B cell (primary cell): ENCODE data around the gene TARP.

Experiments
- ATAC-seq: fragments of 200-7000 bp; cut with Tn5 transposase; one replicate; pipeline ENCODE4 v1.10.0; 2021; ENCODE audit warnings: low read depth, mild to moderate bottlenecking, moderate number of reproducible peaks, moderate library complexity
- CTCF ChIA-PET: fragments of 350-600 bp; sonication (Branson Sonifier 250); formaldehyde crosslinking; loops from one replicate; lab custom pipeline; 2021; ENCODE audit warnings: antibody characterized with exemption, inconsistent platforms; lab: Charles Lee
- POLR2A ChIA-PET: fragments of 350-600 bp; sonication (Branson Sonifier 250); formaldehyde crosslinking; loops from one replicate; lab custom pipeline; 2021; ENCODE audit warnings: antibody characterized with exemption; lab: Charles Lee
- DNase-seq: peaks from one replicate; pipeline ENCODE4 v3.0.0; 2013
- H2AFZ ChIP-seq: 2 replicates; pipeline ENCODE4 v1.6.1; 2012; ENCODE audit warnings: mild to moderate bottlenecking, low read depth, low read length; ENCODE audit not compliant: insufficient read depth, poor library complexity, severe bottlenecking
- H3K27ac ChIP-seq, 2 donors: 1 replicate in 1 of 2; 2 replicates in 1 of 2; pipeline ENCODE4 v1.5.1; 2012 to 2013; ENCODE audit warnings: low read length in 2 of 2, mild to moderate bottlenecking in 2 of 2, moderate library complexity in 1 of 2
- H3K27me3 ChIP-seq, 4 experiments: fragments of 200-600 bp in 1 of 4; sonication (generic) in 1 of 4; replicated peaks in 1 of 4; 1 replicate in 2 of 4; 2 replicates in 2 of 4; pipeline versions ENCODE4 v1.6.1 to v1.7.0; 2013 to 2016; ENCODE audit warnings: low read length in 3 of 4, mild to moderate bottlenecking in 2 of 4, mixed read lengths in 1 of 4, moderate library complexity in 1 of 4; ENCODE audit not compliant: insufficient read depth in 4 of 4, control insufficient read depth in 3 of 4; ENCODE audit errors: control extremely low read depth in 1 of 4
- H3K36me3 ChIP-seq, 2 experiments: replicated peaks in 1 of 2; 1 replicate in 1 of 2; 2 replicates in 1 of 2; pipeline versions ENCODE4 v1.6.1 to v1.7.1; 2013; ENCODE audit warnings: low read length in 1 of 2; ENCODE audit not compliant: insufficient read depth in 2 of 2, control insufficient read depth in 1 of 2; ENCODE audit errors: control extremely low read depth in 1 of 2, extremely low read depth in 1 of 2
- H3K4me1 ChIP-seq, 2 donors: fragments of 200-600 bp in 1 of 2; sonication (generic) in 1 of 2; 1 replicate in 1 of 2; 2 replicates in 1 of 2; pipeline versions ENCODE4 v1.5.1 to v1.6.1; 2013 to 2017; ENCODE audit warnings: low read length in 2 of 2; ENCODE audit not compliant: control insufficient read depth in 2 of 2, insufficient read depth in 2 of 2
- H3K4me2 ChIP-seq: replicated peaks from 2 replicates; pipeline ENCODE3; 2012; ENCODE audit warnings: mild to moderate bottlenecking, low read depth, low read length; ENCODE audit not compliant: poor library complexity, severe bottlenecking
- H3K4me3 ChIP-seq, 5 experiments: fragments of 200-600 bp in 1 of 5; sonication (generic) in 1 of 5; 1 replicate in 3 of 5; 2 replicates in 2 of 5; pipeline versions ENCODE4 v1.5.1 to v1.7.0; 2011 to 2016; ENCODE audit warnings: low read length in 4 of 5, mild to moderate bottlenecking in 4 of 5, low read depth in 2 of 5, control low read depth in 1 of 5, moderate library complexity in 1 of 5; ENCODE audit not compliant: insufficient read depth in 1 of 5; ENCODE audit errors: control extremely low read depth in 1 of 5, extremely low read depth in 1 of 5
- H3K79me2 ChIP-seq: fragments of 200-600 bp; sonication (generic); one replicate; pipeline ENCODE4 v1.6.0; 2016; ENCODE audit warnings: low read length; ENCODE audit not compliant: control insufficient read depth, insufficient read depth
- H3K9ac ChIP-seq: fragments of 200-600 bp; sonication (generic); 2 replicates; pipeline ENCODE4 v1.6.1; 2017; ENCODE audit warnings: mild to moderate bottlenecking, low read length, moderate library complexity
- H3K9me3 ChIP-seq, 3 donors: one replicate each; pipeline versions ENCODE4 v1.6.1 to v1.7.1; 2013; ENCODE audit warnings: low read length in 2 of 3; ENCODE audit not compliant: control insufficient read depth in 2 of 3, insufficient read depth in 1 of 3; ENCODE audit errors: control extremely low read depth in 1 of 3
- H4K20me1 ChIP-seq: 2 replicates; pipeline ENCODE4 v1.6.0; 2012; ENCODE audit warnings: mild to moderate bottlenecking, low read length; ENCODE audit not compliant: insufficient read depth, control insufficient read depth, poor library complexity, severe bottlenecking
- H3K27ac Mint-ChIP-seq: one replicate; pipeline ENCODE4 v1.8.0; 2021; ENCODE audit warnings: mixed read lengths
- H3K27me3 Mint-ChIP-seq: one replicate; pipeline ENCODE4 v1.8.0; 2021; ENCODE audit warnings: mixed read lengths
- H3K4me1 Mint-ChIP-seq: one replicate; pipeline ENCODE4 v1.8.0; 2021; ENCODE audit warnings: mixed read lengths
- H3K4me3 Mint-ChIP-seq: one replicate; pipeline ENCODE4 v1.8.0; 2021; ENCODE audit warnings: mixed read lengths
- H3K9me3 Mint-ChIP-seq: one replicate; pipeline ENCODE4 v1.8.0; 2022; ENCODE audit warnings: mixed read lengths; ENCODE audit not compliant: insufficient read depth
- CTCF ChIP-seq: fragments of 200-600 bp; IDR thresholded peaks from one replicate; pipeline ENCODE4 v1.8.0; 2022; ENCODE audit warnings: antibody characterized with exemption, mild to moderate bottlenecking
- EZH2 ChIP-seq: IDR thresholded peaks from 2 replicates; pipeline ENCODE4 v1.6.1; 2012; ENCODE audit warnings: borderline replicate concordance, low read depth, mild to moderate bottlenecking, moderate library complexity, low read length; ENCODE audit not compliant: insufficient read depth, poor library complexity, severe bottlenecking
- WGBS: methylation state at CpG from one replicate; pipeline ENCODE4 v1.1.5; 2013; ENCODE audit warnings: missing lambda C conversion rate; ENCODE audit not compliant: insufficient coverage; 5-methylcytosine and 5-hydroxymethylcytosine counted together
- intact Hi-C: fragments of 100-400 bp; cut with micrococcal nuclease; formaldehyde crosslinking; loops from one replicate; pipeline ENCODE4 v1.10.0; 2022

The TARP gene

GRCh38 chr7:38215735-38216670 lies 57.4 kb downstream of the TARP start:
- peak overlapping the region; percentile 2 for H3K27ac Mint-ChIP-seq
- POLR2A ChIA-PET, result no interaction called here

More at GRCh38 chr7:38215735-38216670, 57.4 kb downstream of the TARP start:
- H4K20me1 ChIP-seq, result no peaks in the 10 kb centered on the region
- H3K4me1 ChIP-seq, result peaks cover 4 to 9% of the 10 kb centered on the region in 2 donors
- intact Hi-C loops, result loop anchor here (1.0 kb wide), 2 partner anchors 38 to 158 kb away; partner anchors contain the start of gene STARD3NL
- no peak overlapping the region for H2AFZ ChIP-seq
- Mint-ChIP-seq H3K9me3 (no peaks in the 10 kb centered on the region), H3K4me1 (peaks cover 7% of the 10 kb centered on the region), H3K27me3 (no peaks in the 10 kb centered on the region), H3K4me3 (no peak overlapping the region)
- H3K9me3 ChIP-seq, result no peaks in the 10 kb centered on the region
- H3K79me2 ChIP-seq, result no peaks in the 10 kb centered on the region
- no peaks in the 10 kb centered on the region for H3K27me3 ChIP-seq
- H3K4me3 ChIP-seq, result no peak overlapping the region
- peak overlapping the region; percentile 39 for H3K4me2 ChIP-seq
- DNase-seq (peak; percentile 81), ATAC-seq (peak; percentile 95)
- H3K9ac ChIP-seq, result peak overlapping the region; percentile 19
- peaks cover 1 to 32% of the 10 kb centered on the region in 2 experiments for H3K36me3 ChIP-seq
- CTCF ChIA-PET, result interaction anchor here (0.6 to 4.0 kb wide), 46 partner anchors 8 to 1824 kb away, joined by 3 to 49 read pairs (median 5); no protein-coding TSS in a partner anchor
- TF ChIP-seq EZH2, result no peak
- peak; percentile 97 for TF ChIP-seq CTCF
- H3K27ac ChIP-seq, result no peak overlapping the region
- WGBS, result 0% methylated on average over 5 of the region's 5 CpGs
